ENCODE data around the gene LSM12. TPM values are rescaled to one million over a fixed set of nuclear protein-coding genes. Genes with fewer than 3 reads are reported as not detected.

Gene LSM12
- total RNA-seq, 2 donors from 2014 or later = 14.8 to 19.4 TPM

DNA sequence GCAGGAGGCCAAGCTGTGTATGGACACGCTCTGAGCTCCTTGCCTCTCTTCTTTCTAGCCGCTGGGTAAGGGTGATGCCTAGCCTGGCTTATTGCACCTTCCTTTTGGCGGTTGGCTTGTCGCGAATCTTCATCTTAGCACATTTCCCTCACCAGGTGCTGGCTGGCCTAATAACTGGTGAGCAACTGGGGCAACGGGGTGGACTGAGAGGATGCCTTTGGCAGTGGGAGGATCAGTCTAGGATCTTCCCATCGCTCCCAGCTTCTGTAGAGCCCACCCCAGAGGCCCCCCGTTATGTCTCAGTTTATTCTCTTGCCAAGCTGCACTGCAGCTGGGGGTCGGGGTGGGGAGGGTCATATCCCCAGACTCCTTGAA, 8.4 kb upstream of the LSM12 start:
- TF ChIP-seq POLR2A (IDR thresholded peaks at IDR 0.05) (no peak), CTCF (IDR thresholded peaks at IDR 0.05) (no peak)
- peaks cover 19% of the 10 kb centered on the region for H3K4me1 ChIP-seq
- DNase-seq = no peak
- 90 to 91% methylated on average over 6 to 9 of the region's 9 CpGs for WGBS, 2 donors
- H3K27me3 ChIP-seq = no peaks in the 10 kb centered on the region
- ATAC-seq = no peak
- intact Hi-C loops (cut with DNase I) = no loop called here
- no peaks in the 10 kb centered on the region for H3K9me3 ChIP-seq
- H3K4me3 ChIP-seq = no peak overlapping the region
- H3K36me3 ChIP-seq (replicated peaks in 1 of 2; ENCODE audit: insufficient read depth in 1 of 2, low read depth in 2 of 2) = peaks cover 0 to 8% of the 10 kb centered on the region in 2 donors
- no peak overlapping the region for H3K27ac ChIP-seq

- 75 to 79% methylated on average over 4 to 9 of the region's 9 CpGs for WGBS, 2 donors
- no peaks in the 10 kb centered on the region for H3K9me3 ChIP-seq
- H3K27ac ChIP-seq = no peak overlapping the region
- peaks cover 22% of the 10 kb centered on the region for H3K4me1 ChIP-seq
- intact Hi-C loops (cut with DNase I) = no loop called here
- peaks cover 0 to 8% of the 10 kb centered on the region in 2 donors for H3K36me3 ChIP-seq (replicated peaks in 1 of 2; ENCODE audit: insufficient read depth in 1 of 2, low read depth in 2 of 2)
- no peaks in the 10 kb centered on the region for H3K27me3 ChIP-seq
- ATAC-seq (no peak), DNase-seq (no peak)
- TF ChIP-seq POLR2A (IDR thresholded peaks at IDR 0.05) = no peak
- no peak for TF ChIP-seq CTCF (IDR thresholded peaks at IDR 0.05)
- H3K4me3 ChIP-seq = no peak overlapping the region
Observed at GRCh38 chr17:44074231-44074910, 7.9 kb upstream of the LSM12 start.

- Histone ChIP-seq H3K9me3 (no peaks in the 10 kb centered on the region), H3K27me3 (no peaks in the 10 kb centered on the region), H3K27ac (no peak overlapping the region), H3K36me3 (replicated peaks in 1 of 2; ENCODE audit: insufficient read depth in 1 of 2, low read depth in 2 of 2) (peaks cover 0 to 2% of the 10 kb centered on the region in 2 donors), H3K4me3 (no peak overlapping the region), H3K4me1 (peaks cover 35% of the 10 kb centered on the region)
- 55 to 59% methylated on average over 2 of the region's 2 CpGs for WGBS, 2 donors
- TF ChIP-seq CTCF (IDR thresholded peaks at IDR 0.05) = no peak
- TF ChIP-seq POLR2A (IDR thresholded peaks at IDR 0.05) = no peak
- DNase-seq (no peak), ATAC-seq (no peak)
- intact Hi-C loops (cut with DNase I) = no loop called here
Observed at GRCh38 chr17:44071772-44072171, 5.3 kb upstream of the LSM12 start.

DNA sequence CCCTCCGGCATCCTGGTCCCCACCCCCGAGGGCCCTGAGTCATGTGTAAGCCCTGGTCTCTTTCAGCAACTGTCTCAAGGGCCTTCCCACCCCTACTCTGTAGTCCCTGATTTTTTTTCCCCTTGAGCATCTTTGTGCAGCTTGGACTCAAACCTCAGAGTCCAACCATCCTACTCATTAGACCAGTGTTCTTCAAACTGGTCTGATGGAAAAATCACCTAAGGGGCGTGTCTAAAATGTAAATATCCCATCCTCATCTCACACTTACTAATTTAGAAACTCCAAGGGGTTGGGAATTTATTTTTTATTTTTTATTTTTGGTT, 4.7 kb upstream of the LSM12 start:
- ATAC-seq = peak; percentile 0
- Histone ChIP-seq H3K9me3 (no peaks in the 10 kb centered on the region), H3K27ac (peak overlapping the region; percentile 67 to 84 (median 79)), H3K4me3 (peak overlapping the region; percentile 44 to 55), H3K27me3 (no peaks in the 10 kb centered on the region), H3K36me3 (replicated peaks in 1 of 2; ENCODE audit: insufficient read depth in 1 of 2, low read depth in 2 of 2) (peaks cover 0 to 2% of the 10 kb centered on the region in 2 donors), H3K4me1 (peaks cover 36% of the 10 kb centered on the region)
- no peak for DNase-seq
- intact Hi-C loops (cut with DNase I) = no loop called here
- TF ChIP-seq CTCF (IDR thresholded peaks at IDR 0.05) (no peak), POLR2A (IDR thresholded peaks at IDR 0.05) (no peak)
- WGBS, 2 donors = 0 to 3% methylated on average over 3 of the region's 3 CpGs
